IPS-18c (cell line): Measurements from ENCODE around the gene TMEM164.

Experiments used
- H3K4me3 ChIP-seq: 2 replicates; pipeline ENCODE4 v1.7.0; 2013; ENCODE audit warnings: low read depth, mild to moderate bottlenecking, low read length, moderate library complexity; ENCODE audit not compliant: insufficient read depth
- H3K9me3 ChIP-seq: one replicate; pipeline ENCODE4 v1.6.1; 2013; ENCODE audit warnings: mild to moderate bottlenecking, low read length, moderate library complexity; ENCODE audit not compliant: control insufficient read depth, insufficient read depth

Gene TMEM164

GRCh38 chrX:110051559-110051958, 48.6 kb downstream of the TMEM164 start:
- H3K4me3 ChIP-seq = no peak overlapping the region
- no peaks in the 10 kb centered on the region for H3K9me3 ChIP-seq

GRCh38 chrX:110052303-110052702, 49.4 kb downstream of the TMEM164 start:
- no peak overlapping the region for H3K4me3 ChIP-seq
- H3K9me3 ChIP-seq = no peaks in the 10 kb centered on the region

- no peaks in the 10 kb centered on the region for H3K9me3 ChIP-seq
- H3K4me3 ChIP-seq = no peak overlapping the region
These were observed 50.5 kb downstream of the TMEM164 start for GRCh38 chrX:110053453-110053852.

- H3K4me3 ChIP-seq = no peak overlapping the region
- H3K9me3 ChIP-seq = no peaks in the 10 kb centered on the region
These were observed 52.7 kb downstream of the TMEM164 start for GRCh38 chrX:110055616-110056015.

- H3K4me3 ChIP-seq = no peak overlapping the region
- no peaks in the 10 kb centered on the region for H3K9me3 ChIP-seq
These were observed 53.5 kb downstream of the TMEM164 start for GRCh38 chrX:110056419-110056818.

- Histone ChIP-seq H3K9me3 (no peaks in the 10 kb centered on the region), H3K4me3 (no peak overlapping the region)
These were observed 56.5 kb downstream of the TMEM164 start for GRCh38 chrX:110059410-110059809.

- no peak overlapping the region for H3K4me3 ChIP-seq
- no peaks in the 10 kb centered on the region for H3K9me3 ChIP-seq
These were observed 57.4 kb downstream of the TMEM164 start for GRCh38 chrX:110060317-110060716.

- H3K4me3 ChIP-seq = no peak overlapping the region
- no peaks in the 10 kb centered on the region for H3K9me3 ChIP-seq
These were observed 58.1 kb downstream of the TMEM164 start for GRCh38 chrX:110060846-110061537.

GRCh38 chrX:110062919-110063318, 60.0 kb downstream of the TMEM164 start:
- Histone ChIP-seq H3K4me3 (no peak overlapping the region), H3K9me3 (no peaks in the 10 kb centered on the region)

GRCh38 chrX:110066488-110067225, 63.7 kb downstream of the TMEM164 start:
- Histone ChIP-seq H3K9me3 (no peaks in the 10 kb centered on the region), H3K4me3 (no peak overlapping the region)

- H3K4me3 ChIP-seq = no peak overlapping the region
- no peaks in the 10 kb centered on the region for H3K9me3 ChIP-seq
These were observed 68.1 kb downstream of the TMEM164 start for GRCh38 chrX:110070970-110071369.

GRCh38 chrX:110081320-110081719, 78.4 kb downstream of the TMEM164 start:
- Histone ChIP-seq H3K9me3 (no peaks in the 10 kb centered on the region), H3K4me3 (no peak overlapping the region)

GRCh38 chrX:110081740-110082139, 78.8 kb downstream of the TMEM164 start:
- Histone ChIP-seq H3K9me3 (no peaks in the 10 kb centered on the region), H3K4me3 (no peak overlapping the region)

- H3K9me3 ChIP-seq = no peaks in the 10 kb centered on the region
- H3K4me3 ChIP-seq = no peak overlapping the region
These were observed 79.2 kb downstream of the TMEM164 start for GRCh38 chrX:110082161-110082560.

- Histone ChIP-seq H3K9me3 (no peaks in the 10 kb centered on the region), H3K4me3 (no peak overlapping the region)
These were observed 83.4 kb downstream of the TMEM164 start for GRCh38 chrX:110086162-110086915.

- no peaks in the 10 kb centered on the region for H3K9me3 ChIP-seq
These were observed 84.1 kb downstream of the TMEM164 start for GRCh38 chrX:110086916-110087484.

GRCh38 chrX:110087485-110088356, 84.8 kb downstream of the TMEM164 start:
- Histone ChIP-seq H3K4me3 (no peak overlapping the region), H3K9me3 (no peaks in the 10 kb centered on the region)

More at GRCh38 chrX:110086916-110087484, 84.1 kb downstream of the TMEM164 start:
- H3K4me3 ChIP-seq = no peak overlapping the region
